Common myeloid progenitor, CD34-positive (primary cell): Measurements from ENCODE around the gene EMCN.

Experiments used
- CTCF ChIA-PET: fragments of 350-600 bp; sonication (Branson Sonifier 250); formaldehyde crosslinking; loops from one replicate; lab custom pipeline; 2021; ENCODE audit warnings: antibody characterized with exemption; lab: Charles Lee
- POLR2A ChIA-PET: fragments of 350-600 bp; sonication (Branson Sonifier 250); formaldehyde crosslinking; loops from one replicate; lab custom pipeline; 2021; ENCODE audit warnings: antibody characterized with exemption; lab: Charles Lee
- DNase-seq, 3 donors: peaks; one replicate each; pipeline versions ENCODE4 v3.0.0 to v3.0.0-alpha.2; 2013
- H3K27ac ChIP-seq, 2 experiments: 1 replicate in 1 of 2; 2 replicates in 1 of 2; pipeline ENCODE4 v1.7.0; 2013; ENCODE audit warnings: inconsistent platforms in 2 of 2, low read length in 2 of 2, mild to moderate bottlenecking in 2 of 2, low read depth in 1 of 2, moderate library complexity in 1 of 2; ENCODE audit not compliant: severe bottlenecking in 2 of 2, insufficient read depth in 1 of 2, poor library complexity in 1 of 2
- H3K27me3 ChIP-seq, 5 experiments: replicated peaks in 2 of 5; 1 replicate in 3 of 5; 2 replicates in 2 of 5; pipeline versions ENCODE4 v1.6.1 to v1.7.0; 2013; ENCODE audit warnings: low read length in 4 of 5, mild to moderate bottlenecking in 2 of 5, moderate library complexity in 2 of 5, inconsistent platforms in 1 of 5; ENCODE audit not compliant: insufficient read depth in 5 of 5, control insufficient read depth in 4 of 5
- H3K36me3 ChIP-seq, 4 experiments: 1 replicate in 2 of 4; 2 replicates in 2 of 4; pipeline versions ENCODE4 v1.6.1 to v1.7.0; 2013; ENCODE audit warnings: low read length in 3 of 4, control low read depth in 1 of 4, mild to moderate bottlenecking in 1 of 4; ENCODE audit not compliant: control insufficient read depth in 4 of 4, insufficient read depth in 4 of 4
- H3K4me1 ChIP-seq, 4 experiments: 1 replicate in 3 of 4; 2 replicates in 1 of 4; pipeline versions ENCODE4 v1.6.1 to v1.7.1; 2013; ENCODE audit warnings: low read length in 3 of 4, mild to moderate bottlenecking in 3 of 4, control low read depth in 1 of 4, inconsistent platforms in 1 of 4, moderate library complexity in 1 of 4; ENCODE audit not compliant: control insufficient read depth in 4 of 4, insufficient read depth in 4 of 4; ENCODE audit errors: control extremely low read depth in 1 of 4
- H3K4me3 ChIP-seq, 7 experiments: 1 replicate in 4 of 7; 2 replicates in 3 of 7; pipeline versions ENCODE4 v1.5.1 to v1.7.0; 2013; ENCODE audit warnings: mild to moderate bottlenecking in 7 of 7, low read length in 6 of 7, moderate library complexity in 6 of 7, inconsistent platforms in 2 of 7, low read depth in 2 of 7, control low read depth in 1 of 7; ENCODE audit not compliant: insufficient read depth in 4 of 7, control insufficient read depth in 1 of 7; ENCODE audit errors: extremely low read depth in 1 of 7
- H3K9me3 ChIP-seq, 5 experiments: 1 replicate in 4 of 5; 2 replicates in 1 of 5; pipeline versions ENCODE4 v1.6.1 to v1.7.1; 2013; ENCODE audit warnings: low read length in 4 of 5, mild to moderate bottlenecking in 2 of 5, inconsistent platforms in 1 of 5, low read depth in 1 of 5, moderate library complexity in 1 of 5; ENCODE audit not compliant: control insufficient read depth in 4 of 5, insufficient read depth in 2 of 5; ENCODE audit errors: control extremely low read depth in 1 of 5
- WGBS: methylation state at CpG from one replicate; pipeline ENCODE4 v1.1.5; 2013; ENCODE audit not compliant: insufficient coverage; 5-methylcytosine and 5-hydroxymethylcytosine counted together

EMCN gene

GRCh38 chr4:100516225-100516624 lies 1.6 kb downstream of the EMCN start:
- ChIA-PET POLR2A (no interaction called here), CTCF (interaction anchor here (1.2 kb wide), 1 partner anchor 10 kb away, joined by 5 read pairs; no protein-coding TSS in a partner anchor)
- Histone ChIP-seq H3K4me1 (peaks cover 3 to 62% (median 17%) of the 10 kb centered on the region in 4 experiments), H3K27me3 (no peaks in the 10 kb centered on the region), H3K27ac (peak overlapping the region; percentile 52 to 80), H3K9me3 (no peaks in the 10 kb centered on the region), H3K36me3 (no peaks in the 10 kb centered on the region), H3K4me3 (peak overlapping the region in 5 of 7 experiments; percentile 47 to 77 (median 58))
- WGBS: 2% methylated on average over 6 of the region's 7 CpGs
- DNase-seq: peak in 1 of 3 donors; percentile 16

GRCh38 chr4:100511896-100512295 lies 5.9 kb downstream of the EMCN start:
- Histone ChIP-seq H3K27me3 (no peaks in the 10 kb centered on the region), H3K9me3 (no peaks in the 10 kb centered on the region), H3K4me1 (peaks cover 0 to 45% (median 12%) of the 10 kb centered on the region in 4 experiments), H3K4me3 (peak overlapping the region in 2 of 7 experiments; percentile 5 to 13), H3K36me3 (no peaks in the 10 kb centered on the region), H3K27ac (no peak overlapping the region)
- no CpG with 5 or more reads among the region's 5 CpGs for WGBS
- POLR2A ChIA-PET: no interaction called here
- peak in 1 of 3 donors; percentile 30 for DNase-seq
- CTCF ChIA-PET: no interaction called here

DNA sequence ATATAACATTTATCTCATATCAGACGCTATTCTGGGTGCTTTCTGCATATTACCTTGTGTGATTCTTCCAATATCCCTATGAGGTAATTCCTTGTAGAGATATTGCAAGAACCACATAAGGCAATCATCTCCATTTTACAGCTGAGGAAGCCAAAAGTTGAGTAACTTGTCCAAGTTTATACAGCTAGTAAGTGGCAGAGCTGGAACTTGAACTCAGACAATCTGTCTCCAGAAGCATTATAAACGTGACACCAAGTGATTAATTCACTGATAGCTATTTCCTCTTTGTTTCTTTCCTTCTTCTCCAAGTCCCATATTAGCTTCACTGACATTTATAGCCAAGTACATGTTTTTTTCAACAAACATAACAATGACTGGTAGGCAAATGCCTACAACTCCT lies 7.3 kb downstream of the EMCN start:
- CTCF ChIA-PET: interaction anchor here (1.5 kb wide), 1 partner anchor 19 kb away, joined by 4 read pairs; no protein-coding TSS in a partner anchor

DNA sequence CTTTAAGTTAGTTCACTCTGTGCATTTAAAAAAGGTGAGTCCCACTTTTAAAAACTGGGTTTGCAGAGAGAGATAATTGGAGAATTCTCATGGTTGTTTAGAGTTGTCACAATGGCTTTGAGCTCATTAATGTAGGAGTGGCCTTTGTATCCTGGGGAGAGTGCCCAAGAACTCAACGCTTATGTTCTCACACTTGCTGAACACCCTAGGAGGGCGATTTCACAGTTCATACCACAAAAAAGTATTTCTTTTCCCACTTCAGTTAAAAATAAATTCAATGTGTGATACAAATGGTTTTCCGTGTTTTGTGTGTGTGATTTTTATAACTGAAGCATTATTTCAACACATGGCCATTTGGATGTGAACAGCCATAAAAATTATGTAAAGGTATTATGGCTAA lies 8.4 kb downstream of the EMCN start:
- H3K27me3 ChIP-seq: no peaks in the 10 kb centered on the region
- H3K4me3 ChIP-seq: no peak overlapping the region
- ChIA-PET POLR2A (no interaction called here), CTCF (interaction anchor here (0.6 to 1.5 kb wide), 2 partner anchors 18 to 229 kb away, joined by 3 to 4 read pairs; no protein-coding TSS in a partner anchor)
- H3K9me3 ChIP-seq: peaks cover 0 to 4% (median 0%) of the 10 kb centered on the region in 5 experiments
- H3K4me1 ChIP-seq: peaks cover 0 to 27% (median 6%) of the 10 kb centered on the region in 4 experiments
- DNase-seq: no peak
- whole genome bisulfite sequencing: no CpG with 5 or more reads among the region's 3 CpGs
- peaks cover 0 to 2% (median 0%) of the 10 kb centered on the region in 4 experiments for H3K36me3 ChIP-seq
- H3K27ac ChIP-seq: no peak overlapping the region

More for the DNA sequence above, 7.3 kb downstream of the EMCN start:
- no peaks in the 10 kb centered on the region for H3K36me3 ChIP-seq
- H3K4me1 ChIP-seq: peaks cover 0 to 36% (median 8%) of the 10 kb centered on the region in 4 experiments
- H3K4me3 ChIP-seq: no peak overlapping the region
- no peaks in the 10 kb centered on the region for H3K27me3 ChIP-seq
- peak in 1 of 3 donors; percentile 37 for DNase-seq
- 10% methylated on average over 1 of the region's 2 CpGs for WGBS
- no peaks in the 10 kb centered on the region for H3K9me3 ChIP-seq
- H3K27ac ChIP-seq: no peak overlapping the region
- POLR2A ChIA-PET: no interaction called here

GRCh38 chr4:100508691-100509090 lies 9.1 kb downstream of the EMCN start:
- Histone ChIP-seq H3K4me3 (no peak overlapping the region), H3K27ac (no peak overlapping the region), H3K4me1 (peaks cover 0 to 21% (median 3%) of the 10 kb centered on the region in 4 experiments), H3K27me3 (no peaks in the 10 kb centered on the region), H3K9me3 (peaks cover 0 to 4% (median 0%) of the 10 kb centered on the region in 5 experiments), H3K36me3 (peaks cover 0 to 2% (median 0%) of the 10 kb centered on the region in 4 experiments)
- no peak for DNase-seq
- CTCF ChIA-PET: interaction anchor here (0.6 kb wide), 1 partner anchor 230 kb away, joined by 3 read pairs; no protein-coding TSS in a partner anchor
- no CpG with 5 or more reads among the region's 3 CpGs for WGBS
- POLR2A ChIA-PET: no interaction called here

DNA sequence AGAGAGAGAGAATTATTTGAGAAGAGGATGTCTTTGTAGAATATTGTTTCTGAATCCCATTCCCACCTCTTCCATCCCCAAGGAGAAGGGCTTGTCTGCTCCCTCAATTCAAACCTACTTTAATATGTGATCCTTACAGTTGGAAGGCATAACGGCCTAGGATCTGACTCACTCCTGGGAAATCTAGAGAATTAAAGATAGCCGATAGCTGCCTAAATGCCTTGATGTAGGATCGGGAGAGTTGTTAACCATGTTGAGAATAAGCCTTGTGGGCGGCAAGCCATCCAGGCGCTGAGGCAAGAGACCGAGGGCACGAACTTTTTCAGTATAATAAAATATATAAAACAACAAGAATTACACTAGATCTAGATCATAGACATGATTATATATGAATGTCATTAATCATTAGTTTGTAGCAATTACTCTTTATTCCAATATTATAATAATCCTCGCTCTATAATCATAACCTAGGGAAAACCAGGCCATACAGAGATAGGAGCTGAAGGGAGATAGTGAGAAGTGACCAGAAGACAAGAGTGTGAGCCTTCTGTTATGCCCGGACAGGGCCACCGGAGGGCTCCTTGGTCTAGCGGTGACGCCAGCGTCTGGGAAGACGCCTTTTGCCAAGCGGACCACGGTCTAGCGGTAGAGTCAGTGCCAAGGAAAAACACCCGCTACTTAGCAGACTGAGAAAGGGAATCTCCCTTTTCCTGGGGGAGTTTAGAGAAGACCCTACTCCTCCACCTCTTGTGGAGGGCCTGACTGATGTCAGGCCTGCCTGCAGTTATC lies 13.5 kb downstream of the EMCN start:
- DNase-seq: no peak
- Histone ChIP-seq H3K4me1 (no peaks in the 10 kb centered on the region), H3K27me3 (no peaks in the 10 kb centered on the region), H3K9me3 (peaks cover 0 to 4% (median 0%) of the 10 kb centered on the region in 5 experiments), H3K27ac (no peak overlapping the region), H3K36me3 (peaks cover 0 to 2% (median 0%) of the 10 kb centered on the region in 4 experiments), H3K4me3 (no peak overlapping the region)
- ChIA-PET CTCF (no interaction called here), POLR2A (no interaction called here)
- WGBS: over 99% methylated on average over 11 of the region's 18 CpGs

- POLR2A ChIA-PET: no interaction called here
- no peak for DNase-seq
- no peak overlapping the region for H3K4me3 ChIP-seq
Observed at GRCh38 chr4:100497791-100498190, 20.0 kb downstream of the EMCN start.

More at GRCh38 chr4:100497791-100498190, 20.0 kb downstream of the EMCN start:
- no peaks in the 10 kb centered on the region for H3K36me3 ChIP-seq
- H3K4me1 ChIP-seq: peaks cover 0 to 2% (median 0%) of the 10 kb centered on the region in 4 experiments
- no peaks in the 10 kb centered on the region for H3K27me3 ChIP-seq
- CTCF ChIA-PET: interaction anchor here (0.7 kb wide), 1 partner anchor 49 kb away, joined by 3 read pairs; no protein-coding TSS in a partner anchor
- no peak overlapping the region for H3K27ac ChIP-seq
- H3K9me3 ChIP-seq: peaks cover 0 to 6% (median 0%) of the 10 kb centered on the region in 5 experiments
